ACHN (cell line): Measurements from ENCODE around the gene CFAP299.
A peak's percentile ranks its signal among the peaks of the same experiment; 100 is the strongest.
"Not testable (repeated sequence)": the region's sequence is repeated elsewhere in the genome, so short reads cannot be mapped to it uniquely, and the experiment has no call there.

Experiments used
- DNase-seq: peaks from one replicate; pipeline ENCODE4 v3.0.0-alpha.2; 2015
- in situ Hi-C: cut with HindIII; loops from 2 replicates; pipeline ENCODE4 v1.10.0; 2017; ENCODE audit warnings: low sequenced_read_pairs, low pct_ligation_motif_present, low pct_unique_long_range_greater_than_20kb

The CFAP299 gene

GRCh38 chr4:80424225-80424581 lies 88.7 kb downstream of the CFAP299 start:
- DNase-seq, result no peak
- in situ Hi-C loops, result no loop called here

DNA sequence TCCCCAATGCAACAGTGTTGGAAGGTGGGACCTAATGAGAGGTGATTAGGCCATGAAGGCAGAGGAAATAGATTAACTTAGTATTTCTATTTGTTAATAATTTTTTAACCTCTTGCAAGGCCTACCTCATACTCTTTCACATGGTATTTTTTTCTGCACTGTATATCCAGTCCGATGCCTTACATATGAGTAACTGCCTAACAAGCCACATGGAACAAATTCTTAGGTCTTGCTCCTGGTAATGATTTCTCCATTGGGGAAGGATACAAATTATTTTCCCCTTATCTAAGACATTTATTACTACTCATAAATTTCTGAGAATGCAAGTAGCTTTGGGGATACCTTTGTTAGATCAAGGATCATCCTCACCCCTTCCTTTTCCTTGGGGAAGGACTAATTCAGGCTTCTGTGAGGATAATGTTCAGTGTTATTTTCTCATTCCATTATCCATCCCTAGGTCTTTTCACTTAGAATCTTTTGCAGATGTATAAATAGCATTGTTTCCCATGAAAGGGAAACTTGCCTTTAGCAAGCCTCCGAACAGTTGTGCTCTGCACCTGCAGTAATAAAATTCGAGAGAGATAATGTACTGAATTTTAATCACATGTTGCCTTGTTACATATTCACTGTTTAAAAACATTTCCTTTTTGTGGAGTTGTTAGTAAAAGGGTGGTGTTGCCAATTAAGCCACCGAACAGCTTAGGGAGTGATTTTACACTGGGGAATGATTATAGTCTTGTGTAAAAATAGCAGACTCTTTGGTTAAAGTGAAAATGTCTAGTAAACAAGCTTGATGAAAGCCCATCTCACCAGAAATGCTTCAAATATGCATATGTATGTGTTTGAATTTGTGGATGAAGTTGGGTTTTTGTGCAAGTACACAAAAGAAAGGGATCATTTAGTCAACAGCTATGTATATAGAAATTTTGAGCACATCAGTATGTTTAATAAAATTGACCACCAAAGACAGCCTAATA lies 89.9 kb downstream of the CFAP299 start:
- DNase-seq, result no peak
- in situ Hi-C loops, result no loop called here

DNA sequence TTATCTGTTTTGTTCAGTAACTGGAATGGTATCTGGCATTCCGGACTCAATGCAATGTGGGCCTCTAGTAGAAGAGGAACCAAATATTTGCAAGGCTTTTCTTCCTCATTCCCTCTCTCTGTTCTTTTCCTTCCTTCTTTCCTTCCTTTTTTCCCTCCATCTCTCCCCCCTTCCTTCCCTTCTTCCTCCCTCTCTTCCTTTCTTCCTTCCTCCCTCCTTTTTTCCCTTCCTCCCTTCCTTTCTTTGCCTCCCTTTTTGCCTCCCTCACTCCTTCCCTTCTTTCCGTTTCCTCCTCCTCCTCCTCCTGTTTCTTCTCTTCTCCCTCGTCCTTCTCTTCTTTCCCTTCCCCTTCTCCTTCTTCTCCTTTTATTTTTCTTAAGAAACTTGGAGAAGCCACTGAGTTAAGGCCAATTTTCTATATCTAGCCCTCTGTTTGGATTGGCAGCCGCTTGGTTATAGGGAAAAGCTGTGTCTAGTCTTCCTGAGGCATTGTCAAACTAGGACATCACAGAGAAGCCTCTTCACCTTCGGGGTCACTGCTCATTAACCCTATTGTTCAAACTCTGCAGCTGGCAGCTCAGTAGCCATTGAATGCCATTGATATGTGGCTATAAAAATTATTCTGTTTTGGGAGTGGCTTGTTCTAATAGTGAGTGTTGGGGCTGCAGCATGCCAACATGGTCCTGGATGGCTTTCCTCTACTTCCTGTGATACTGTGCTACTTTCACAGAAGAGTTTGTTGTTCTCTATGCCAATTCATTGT lies 95.9 kb downstream of the CFAP299 start:
- no peak for DNase-seq
- in situ Hi-C loops, result no loop called here

GRCh38 chr4:80434238-80434637 lies 98.7 kb downstream of the CFAP299 start:
- no peak for DNase-seq
- in situ Hi-C loops, result no loop called here

- in situ Hi-C loops, result no loop called here
- no peak for DNase-seq
Measured at GRCh38 chr4:80438016-80438415, 102.5 kb downstream of the CFAP299 start.

DNA sequence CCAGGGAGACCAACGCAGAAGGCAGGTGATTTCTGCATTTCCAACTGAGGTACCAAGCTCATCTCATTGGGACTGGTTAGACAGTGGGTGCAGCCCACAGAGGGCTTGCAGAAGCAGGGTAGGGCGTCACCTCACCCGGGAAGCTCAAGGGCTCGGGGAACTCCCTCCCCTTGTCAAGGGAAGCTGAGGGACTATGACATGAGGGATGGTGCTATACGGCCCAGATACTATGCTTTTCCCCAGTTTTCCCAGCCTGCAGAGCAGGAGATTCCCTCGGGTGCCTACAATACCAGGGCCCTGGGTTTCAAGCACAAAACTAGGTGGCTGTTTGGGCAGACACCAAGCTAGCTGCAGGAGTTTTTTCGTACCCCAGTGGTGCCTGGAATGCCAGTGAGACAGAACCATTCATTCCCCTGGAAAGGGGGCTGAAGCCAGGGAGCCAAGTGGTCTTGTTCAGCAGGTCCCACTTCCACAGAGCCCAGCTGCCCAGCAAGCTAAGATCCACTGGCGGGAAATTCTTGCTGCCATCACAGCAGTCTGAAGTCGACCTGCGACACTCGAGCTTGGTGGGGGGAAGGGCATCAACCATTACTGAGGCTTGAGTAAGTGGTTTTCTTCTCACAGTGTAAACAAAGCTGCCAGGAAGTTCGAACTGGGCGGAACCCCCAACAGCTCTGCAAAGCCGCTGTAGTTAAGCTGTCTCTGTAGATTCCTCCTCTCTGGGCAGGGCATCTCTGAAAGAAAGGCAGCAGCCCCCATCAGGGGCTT lies 103.9 kb downstream of the CFAP299 start:
- in situ Hi-C loops, DNase-seq: not testable (repeated sequence)

DNA sequence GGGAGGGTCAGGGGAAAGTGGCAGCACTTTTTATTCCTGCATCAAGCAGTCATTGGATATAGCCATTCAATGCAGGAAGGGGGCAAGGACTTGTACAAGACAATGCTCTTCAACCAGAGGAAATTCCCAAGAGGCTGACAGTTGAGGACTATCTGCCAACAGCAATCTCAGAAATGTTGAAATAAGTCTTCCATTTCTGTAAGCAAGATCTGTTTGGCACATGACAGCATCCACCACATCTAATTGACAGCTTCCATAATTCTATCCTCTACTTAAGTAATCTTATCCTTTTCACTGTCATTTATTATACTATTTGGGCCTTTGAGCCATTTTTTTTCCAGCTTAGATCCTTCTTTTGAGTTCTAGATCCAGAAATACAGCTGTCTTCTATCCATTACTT lies 110.7 kb downstream of the CFAP299 start:
- no peak for DNase-seq
- in situ Hi-C loops, result no loop called here

DNA sequence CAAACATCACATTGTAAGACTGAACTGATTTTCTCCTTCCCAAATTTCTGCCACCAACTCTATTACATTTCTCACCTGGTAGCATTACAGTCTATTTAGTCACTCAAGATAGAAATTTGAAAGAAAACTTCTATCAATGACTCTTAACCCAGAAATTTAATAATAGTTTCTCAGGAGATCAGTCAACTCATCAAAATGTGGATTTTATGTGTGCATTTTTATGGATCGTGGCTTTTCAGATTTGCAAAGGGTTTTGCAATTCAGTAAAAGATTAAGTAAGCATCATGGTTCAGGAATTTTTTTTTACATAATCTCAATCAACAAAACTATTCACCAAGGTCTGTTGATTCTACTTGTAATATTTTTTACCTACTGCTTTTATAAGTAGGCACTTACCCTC lies 111.1 kb downstream of the CFAP299 start:
- no peak for DNase-seq
- in situ Hi-C loops, result no loop called here

GRCh38 chr4:80447493-80447892 lies 112.0 kb downstream of the CFAP299 start:
- in situ Hi-C loops, result no loop called here
- no peak for DNase-seq

- no peak for DNase-seq
- in situ Hi-C loops, result no loop called here
Measured at GRCh38 chr4:80448056-80448455, 112.5 kb downstream of the CFAP299 start.

DNA sequence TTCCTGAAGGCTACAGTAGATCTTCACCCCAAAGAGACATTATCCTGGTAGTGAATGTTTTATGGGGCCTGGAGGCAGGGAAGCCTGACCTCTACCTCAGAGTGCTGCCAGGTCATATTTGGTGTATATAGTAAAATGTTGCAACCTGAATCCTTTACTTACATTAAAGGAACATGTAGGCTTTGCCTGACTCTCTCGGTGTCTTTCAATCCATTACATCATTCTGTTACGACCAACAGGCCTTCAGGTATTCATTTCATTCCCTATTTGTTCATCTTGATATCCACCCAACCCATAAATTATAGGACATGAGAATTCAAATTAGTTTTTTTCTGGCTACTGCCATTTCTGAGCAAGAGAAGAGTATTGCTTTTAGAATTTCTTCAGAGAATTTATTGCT lies 116.5 kb downstream of the CFAP299 start:
- no peak for DNase-seq
- in situ Hi-C loops, result no loop called here

- in situ Hi-C loops, result no loop called here
- DNase-seq, result no peak
Measured at GRCh38 chr4:80452768-80453167, 117.2 kb downstream of the CFAP299 start.

DNA sequence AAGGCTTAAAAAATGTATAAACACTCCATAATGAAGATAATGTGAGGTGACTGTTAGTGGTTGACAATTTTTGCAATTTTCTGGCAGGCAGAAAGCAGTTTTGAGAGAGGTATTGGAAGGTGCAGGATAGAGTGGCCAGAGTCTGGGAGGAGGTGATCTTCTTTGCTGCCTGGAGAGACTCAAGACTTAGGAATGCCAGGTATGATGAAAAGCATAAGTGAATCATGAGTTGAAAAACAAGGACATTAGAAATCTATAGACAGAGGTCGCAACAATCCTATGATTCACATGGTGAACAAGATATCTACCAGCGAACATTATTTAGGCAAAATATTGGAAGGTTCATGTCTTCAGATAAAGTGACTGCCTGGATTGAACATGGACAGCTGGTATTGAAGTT lies 118.5 kb downstream of the CFAP299 start:
- no peak for DNase-seq
- in situ Hi-C loops, result no loop called here

DNA sequence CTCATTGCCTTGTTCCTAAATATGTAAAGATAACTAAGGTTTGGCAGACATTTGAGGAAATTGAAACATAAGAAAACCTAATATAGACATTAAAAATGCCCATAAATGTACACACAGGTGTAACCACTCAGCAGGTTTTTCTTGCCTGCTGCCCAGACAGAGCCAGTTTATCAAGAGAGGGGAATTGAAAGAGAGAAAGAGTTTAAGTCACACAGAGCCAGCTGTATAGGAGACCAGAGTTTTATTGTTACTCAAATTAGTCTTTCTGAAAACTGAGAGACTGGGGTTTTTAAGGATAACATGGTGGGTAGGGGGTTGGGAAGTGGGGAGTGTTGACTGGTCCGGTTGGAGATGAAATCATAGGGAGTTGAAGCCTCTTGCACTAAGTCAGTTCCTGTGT lies 119.0 kb downstream of the CFAP299 start:
- in situ Hi-C loops, result no loop called here
- no peak for DNase-seq

DNA sequence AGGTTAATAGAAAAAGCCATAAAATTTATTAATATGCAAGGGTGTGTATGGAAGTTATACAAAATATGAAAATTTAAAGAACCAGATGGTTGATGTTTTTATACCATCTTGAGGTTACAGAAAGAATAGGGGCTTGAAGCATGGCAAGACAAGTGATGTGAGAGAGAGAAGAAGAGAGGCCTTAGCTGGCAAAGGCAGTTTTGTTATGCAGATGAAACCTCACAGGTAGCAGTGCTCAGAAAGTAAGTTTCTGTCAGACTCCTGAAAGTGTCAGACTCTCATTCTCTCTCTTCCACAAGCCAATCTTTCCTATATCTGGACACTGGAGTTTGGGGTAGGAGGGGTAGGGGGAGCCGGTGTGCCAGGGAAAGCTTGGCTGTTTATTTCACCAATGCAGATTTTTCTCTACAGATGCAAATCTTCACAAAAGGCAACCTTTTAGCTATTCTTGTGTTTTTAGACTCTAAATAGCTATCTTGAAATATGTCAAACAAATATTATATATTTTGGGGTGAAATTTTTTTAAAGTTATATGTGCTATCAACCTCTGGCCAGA lies 124.5 kb downstream of the CFAP299 start:
- no peak for DNase-seq
- in situ Hi-C loops, result no loop called here

GRCh38 chr4:80461412-80461811 lies 125.9 kb downstream of the CFAP299 start:
- in situ Hi-C loops, result no loop called here
- no peak for DNase-seq

DNA sequence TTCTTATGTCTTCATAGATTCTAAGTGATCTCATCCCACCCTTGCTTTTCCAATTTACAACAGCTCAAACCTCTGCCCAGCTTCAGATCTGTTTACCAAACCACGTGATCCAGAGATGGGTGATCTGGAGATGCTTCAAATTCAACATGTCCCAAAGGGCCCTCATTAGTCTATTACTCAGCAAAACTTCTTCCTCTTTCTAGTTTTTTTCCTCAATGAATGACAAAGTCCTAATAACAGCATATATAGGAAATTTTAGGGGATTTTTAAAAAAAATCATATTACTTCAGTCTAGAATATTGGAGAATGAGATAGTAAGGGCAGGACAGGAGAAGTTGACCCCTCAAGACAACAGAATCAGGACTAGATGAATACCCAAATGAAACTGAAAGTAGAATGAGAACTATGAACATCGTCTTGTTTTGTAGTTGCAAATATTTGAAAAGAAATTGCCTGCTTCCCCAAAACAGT lies 127.1 kb downstream of the CFAP299 start:
- peak; percentile 3 for DNase-seq
- in situ Hi-C loops, result no loop called here

- in situ Hi-C loops, result no loop called here
Measured at GRCh38 chr4:80463509-80463908, 128.0 kb downstream of the CFAP299 start.

DNA sequence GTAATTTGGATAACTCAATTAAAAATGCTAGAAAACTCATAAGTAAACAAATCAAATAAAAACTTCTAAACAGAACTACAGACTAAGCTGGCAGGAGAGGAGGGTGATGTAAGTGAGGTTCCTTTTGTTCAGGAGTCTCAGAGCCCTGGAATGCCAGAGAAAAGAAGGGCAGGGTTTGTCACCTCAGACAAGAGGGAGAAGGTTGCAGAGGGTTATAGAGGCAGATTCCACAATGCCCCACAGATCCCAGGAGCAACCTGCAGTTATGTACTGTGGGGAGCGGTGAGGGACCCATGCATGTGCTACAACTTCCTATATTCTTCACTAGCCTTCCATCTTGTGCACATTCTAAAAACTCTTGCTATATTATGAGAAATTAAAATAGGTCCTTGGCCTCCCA lies 129.7 kb downstream of the CFAP299 start:
- no peak for DNase-seq
- in situ Hi-C loops, result no loop called here

More at GRCh38 chr4:80463509-80463908, 128.0 kb downstream of the CFAP299 start:
- DNase-seq, result no peak
